ENCODE data around the gene TNFRSF12A. TPM values are rescaled to one million over a fixed set of nuclear protein-coding genes. Genes with fewer than 3 reads are reported as not detected.
A peak's percentile ranks its signal among the peaks of the same experiment; 100 is the strongest.

The TNFRSF12A gene
- polyA plus RNA-seq, 1 experiment: 282 TPM

DNA sequence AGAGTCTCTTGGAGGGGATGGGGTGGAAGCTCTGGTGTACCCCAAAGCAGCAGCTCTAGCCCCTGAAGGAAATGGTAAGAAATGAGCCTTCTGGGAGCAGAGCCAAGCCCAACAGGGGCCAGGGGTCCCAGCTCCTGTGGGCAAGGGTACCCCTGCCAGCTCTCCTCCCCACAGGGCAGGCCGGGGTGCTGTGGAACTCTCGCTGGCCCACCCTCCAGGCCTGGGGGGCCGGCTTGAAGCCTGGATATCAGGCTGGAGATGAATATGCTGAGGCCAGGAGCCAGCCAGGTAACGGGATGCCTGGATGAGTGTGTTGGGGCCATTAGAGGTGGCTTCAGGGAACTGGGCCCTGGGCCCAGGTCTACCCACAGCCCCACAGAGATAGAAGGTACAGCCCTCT is 19.6 kb upstream of the TNFRSF12A start:
- ChIA-PET CTCF (interaction anchor here (0.8 to 2.2 kb wide), 5 partner anchors 9 to 31 kb away, joined by 3 to 17 read pairs (median 4); no protein-coding TSS in a partner anchor), POLR2A (no interaction called here)
- Histone ChIP-seq H3K27me3 (ENCODE audit: control insufficient read depth, insufficient read depth, low read length) (peaks cover 7% of the 10 kb centered on the region), H3K4me3 (ENCODE audit: low read depth, low read length) (no peak overlapping the region), H3K36me3 (ENCODE audit: control insufficient read depth, insufficient read depth, low read length) (no peaks in the 10 kb centered on the region)
- TF ChIP-seq, protein P1, sequence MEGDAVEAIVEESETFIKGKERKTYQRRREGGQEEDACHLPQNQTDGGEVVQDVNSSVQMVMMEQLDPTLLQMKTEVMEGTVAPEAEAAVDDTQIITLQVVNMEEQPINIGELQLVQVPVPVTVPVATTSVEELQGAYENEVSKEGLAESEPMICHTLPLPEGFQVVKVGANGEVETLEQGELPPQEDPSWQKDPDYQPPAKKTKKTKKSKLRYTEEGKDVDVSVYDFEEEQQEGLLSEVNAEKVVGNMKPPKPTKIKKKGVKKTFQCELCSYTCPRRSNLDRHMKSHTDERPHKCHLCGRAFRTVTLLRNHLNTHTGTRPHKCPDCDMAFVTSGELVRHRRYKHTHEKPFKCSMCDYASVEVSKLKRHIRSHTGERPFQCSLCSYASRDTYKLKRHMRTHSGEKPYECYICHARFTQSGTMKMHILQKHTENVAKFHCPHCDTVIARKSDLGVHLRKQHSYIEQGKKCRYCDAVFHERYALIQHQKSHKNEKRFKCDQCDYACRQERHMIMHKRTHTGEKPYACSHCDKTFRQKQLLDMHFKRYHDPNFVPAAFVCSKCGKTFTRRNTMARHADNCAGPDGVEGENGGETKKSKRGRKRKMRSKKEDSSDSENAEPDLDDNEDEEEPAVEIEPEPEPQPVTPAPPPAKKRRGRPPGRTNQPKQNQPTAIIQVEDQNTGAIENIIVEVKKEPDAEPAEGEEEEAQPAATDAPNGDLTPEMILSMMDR (IDR thresholded peaks at IDR 0.05; ENCODE audit: insufficient read depth, low read depth, low read length): no peak
- DNase-seq (ENCODE audit: low read depth): no peak

DNA sequence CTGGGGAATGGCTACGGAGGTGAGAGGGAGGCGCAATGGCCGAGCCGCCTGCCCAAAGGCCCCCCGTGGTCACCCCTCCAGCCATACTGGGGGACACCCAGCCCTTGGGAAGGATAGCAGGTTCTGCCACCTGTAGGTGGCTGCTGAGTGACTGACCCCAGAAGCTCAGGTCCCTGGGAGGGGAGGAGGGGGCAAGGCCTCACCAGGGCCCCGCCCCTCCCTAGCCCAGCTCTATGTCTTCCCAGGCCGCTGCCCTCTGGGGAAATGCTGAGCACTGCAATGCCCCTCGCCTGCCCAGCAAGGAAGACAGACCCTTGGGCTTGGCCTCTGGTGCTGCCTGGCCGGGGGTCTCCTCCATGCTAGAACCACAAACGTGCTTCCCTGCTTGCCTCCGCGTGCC is 18.9 kb upstream of the TNFRSF12A start:
- TF ChIP-seq, protein P1 (IDR thresholded peaks at IDR 0.05; ENCODE audit: insufficient read depth, low read depth, low read length): no peak
- Histone ChIP-seq H3K4me3 (ENCODE audit: low read depth, low read length) (no peak overlapping the region), H3K27me3 (ENCODE audit: control insufficient read depth, insufficient read depth, low read length) (peaks cover 7% of the 10 kb centered on the region), H3K36me3 (ENCODE audit: control insufficient read depth, insufficient read depth, low read length) (no peaks in the 10 kb centered on the region)
- CTCF ChIA-PET: interaction anchor here (0.9 to 3.6 kb wide), 5 partner anchors 9 to 128 kb away, joined by 3 to 17 read pairs (median 8); no protein-coding TSS in a partner anchor
- no peak for DNase-seq (ENCODE audit: low read depth)
- POLR2A ChIA-PET: no interaction called here

DNA sequence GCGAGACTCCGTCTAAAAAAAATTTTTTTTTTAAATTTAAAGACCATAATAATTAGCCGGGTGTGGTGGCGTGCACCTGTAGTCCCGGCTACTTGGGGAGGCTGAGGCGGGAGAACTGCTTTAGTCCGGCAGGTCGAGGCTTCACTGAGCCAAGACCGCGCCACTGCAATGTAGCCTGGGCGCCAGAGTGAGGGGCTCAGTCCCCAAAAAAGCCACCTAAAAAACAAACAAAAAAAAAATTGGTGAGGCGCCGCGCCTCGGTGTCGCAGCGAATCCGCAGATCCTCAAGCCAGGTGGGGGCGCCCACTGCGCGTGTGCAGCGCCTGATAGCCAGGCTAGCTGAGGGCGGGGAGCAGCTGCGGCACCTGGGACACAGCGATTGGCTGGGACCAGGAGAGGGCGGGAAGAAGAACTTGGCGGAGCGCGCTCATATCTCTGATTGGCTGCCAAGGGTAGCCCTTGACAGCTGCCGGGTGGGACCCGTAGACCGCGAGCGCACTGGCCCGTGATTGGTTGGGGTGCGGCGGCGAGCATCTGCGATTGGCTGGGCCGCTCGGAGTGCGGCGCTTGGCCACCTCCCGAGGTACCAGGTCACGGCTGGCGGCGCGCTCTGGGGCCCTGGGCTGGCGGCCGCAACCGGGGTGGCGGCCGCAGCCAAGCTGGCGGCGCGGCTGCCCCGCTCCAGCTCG is 16.4 kb upstream of the TNFRSF12A start:
- TF ChIP-seq, protein P1 (IDR thresholded peaks at IDR 0.05; ENCODE audit: insufficient read depth, low read depth, low read length): peak; percentile 50
- H3K27me3 ChIP-seq (ENCODE audit: control insufficient read depth, insufficient read depth, low read length): no peaks in the 10 kb centered on the region; the same call in 1 of the 2 replicates
- H3K36me3 ChIP-seq (ENCODE audit: control insufficient read depth, insufficient read depth, low read length): no peaks in the 10 kb centered on the region
- peak overlapping the region; percentile 5; the same call in 1 of the 2 replicates for H3K4me3 ChIP-seq (ENCODE audit: low read depth, low read length)
- peak; percentile 91 for DNase-seq (ENCODE audit: low read depth)
- POLR2A ChIA-PET: no interaction called here
- CTCF ChIA-PET: interaction anchor here (0.6 to 3.6 kb wide), 17 partner anchors 10 to 1011 kb away, joined by 3 to 66 read pairs (median 4); partner anchors contain the start of genes HCFC1R1, THOC6 and TNFRSF12A

DNA sequence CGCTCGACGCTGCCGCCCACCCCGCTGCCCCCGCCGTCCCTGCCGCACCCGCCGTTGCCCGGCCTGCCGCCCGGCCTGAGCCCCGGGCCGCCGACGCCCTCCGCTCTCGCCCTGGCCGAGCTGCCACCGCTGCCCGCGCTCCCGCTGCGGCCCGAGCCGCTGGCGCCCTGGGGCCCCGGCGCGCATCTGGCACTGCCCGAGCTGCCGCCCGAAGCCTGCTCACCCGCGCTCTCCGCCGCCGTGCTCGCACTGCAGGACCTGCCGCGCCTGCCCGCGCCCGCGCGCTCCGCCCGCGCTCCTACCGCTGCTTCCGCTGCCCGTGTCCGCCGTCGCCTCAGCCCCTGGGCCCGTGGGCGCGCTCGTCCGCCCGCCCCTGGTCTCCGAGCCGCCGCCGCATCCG is 15.8 kb upstream of the TNFRSF12A start:
- TF ChIP-seq, protein P1 (IDR thresholded peaks at IDR 0.05; ENCODE audit: insufficient read depth, low read depth, low read length): no peak
- ChIA-PET CTCF (interaction anchor here (0.6 to 3.6 kb wide), 17 partner anchors 10 to 1011 kb away, joined by 3 to 66 read pairs (median 4); partner anchors contain the start of genes HCFC1R1, THOC6 and TNFRSF12A), POLR2A (no interaction called here)
- Histone ChIP-seq H3K36me3 (ENCODE audit: control insufficient read depth, insufficient read depth, low read length) (no peaks in the 10 kb centered on the region), H3K4me3 (ENCODE audit: low read depth, low read length) (peak overlapping the region; percentile 5; the same call in 1 of the 2 replicates), H3K27me3 (ENCODE audit: control insufficient read depth, insufficient read depth, low read length) (no peaks in the 10 kb centered on the region; the same call in 1 of the 2 replicates)
- no peak for DNase-seq (ENCODE audit: low read depth)

DNA sequence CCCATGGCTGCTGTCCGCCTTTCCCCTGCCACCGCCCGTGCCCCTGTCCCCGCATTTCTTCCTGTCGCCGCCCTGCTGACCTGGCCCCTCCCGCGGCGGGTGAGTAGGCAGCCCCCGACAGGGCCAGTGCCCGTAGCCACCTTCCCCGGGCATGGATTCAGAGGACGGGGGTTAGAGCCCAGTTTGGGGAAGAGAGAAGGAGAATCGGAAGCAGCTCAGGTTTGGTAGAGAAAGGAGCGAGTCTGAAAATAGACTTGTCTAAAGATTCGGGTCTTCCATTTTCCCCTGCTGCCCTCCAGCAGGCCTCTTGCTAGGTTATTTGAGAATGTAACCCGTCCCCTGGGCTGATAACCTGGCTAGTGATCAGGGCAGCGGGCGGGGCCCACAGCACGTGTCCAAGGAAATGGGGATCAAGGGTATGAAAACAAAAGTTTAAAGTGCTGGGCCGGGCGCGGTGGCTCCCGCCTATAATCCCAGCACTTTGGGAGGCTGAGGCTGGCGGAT is 15.3 kb upstream of the TNFRSF12A start:
- Histone ChIP-seq H3K27me3 (ENCODE audit: control insufficient read depth, insufficient read depth, low read length) (no peaks in the 10 kb centered on the region; the same call in 1 of the 2 replicates), H3K4me3 (ENCODE audit: low read depth, low read length) (0 out of 2 replicates have a peak overlapping the region, but pooled peaks have one; percentile 11), H3K36me3 (ENCODE audit: control insufficient read depth, insufficient read depth, low read length) (no peaks in the 10 kb centered on the region)
- ChIA-PET CTCF (interaction anchor here (1.5 to 3.3 kb wide), 2 partner anchors 18 to 25 kb away, joined by 22 to 66 read pairs; partner anchors contain the start of genes HCFC1R1 and THOC6), POLR2A (no interaction called here)
- DNase-seq (ENCODE audit: low read depth): no peak
- TF ChIP-seq, protein P1 (IDR thresholded peaks at IDR 0.05; ENCODE audit: insufficient read depth, low read depth, low read length): no peak
